ENCODE measurements around the gene DCHS2. TPM values are rescaled to one million over a fixed set of nuclear protein-coding genes. Genes with fewer than 3 reads are reported as not detected.

DCHS2 gene
- polyA plus RNA-seq, 4 donors, result 0.10 to 0.34 TPM; not detected in 2

- WGBS, 3 donors, result 60 to 82% (median 77%) methylated on average over 4 of the region's 4 CpGs
- Histone ChIP-seq H3K27me3 (ENCODE audit: control insufficient read depth in 3 of 3, insufficient read depth in 3 of 3, low read length in 3 of 3) (peaks cover 0 to 4% (median 0%) of the 10 kb centered on the region in 3 donors), H3K36me3 (ENCODE audit: control insufficient read depth in 3 of 3, insufficient read depth in 2 of 3, low read depth in 1 of 3, low read length in 3 of 3) (no peaks in the 10 kb centered on the region), H3K9me3 (ENCODE audit: control insufficient read depth in 2 of 2, insufficient read depth in 1 of 2, low read depth in 1 of 2, low read length in 1 of 2) (no peaks in the 10 kb centered on the region), H3K4me3 (ENCODE audit: low read depth in 1 of 3, low read length in 3 of 3) (no peak overlapping the region), H3K4me1 (ENCODE audit: control insufficient read depth in 3 of 3, insufficient read depth in 2 of 3, low read depth in 1 of 3, low read length in 2 of 3) (no peaks in the 10 kb centered on the region), H3K27ac (ENCODE audit: low read depth in 1 of 3, low read length in 2 of 3) (no peak overlapping the region)
- FAIRE-seq (no peak), DNase-seq (no peak)
These were observed 27.6 kb upstream of the DCHS2 start for GRCh38 chr4:154519214-154519613.

- H3K4me3 ChIP-seq (ENCODE audit: low read depth in 1 of 3, low read length in 3 of 3), result no peak overlapping the region
- DNase-seq, result no peak
- H3K4me1 ChIP-seq (ENCODE audit: control insufficient read depth in 3 of 3, insufficient read depth in 2 of 3, low read depth in 1 of 3, low read length in 2 of 3), result no peaks in the 10 kb centered on the region
- FAIRE-seq, result no peak
- no peaks in the 10 kb centered on the region for H3K9me3 ChIP-seq (ENCODE audit: control insufficient read depth in 2 of 2, insufficient read depth in 1 of 2, low read depth in 1 of 2, low read length in 1 of 2)
- WGBS, 3 donors, result 69 to 81% (median 72%) methylated on average over 4 of the region's 4 CpGs
- no peaks in the 10 kb centered on the region for H3K36me3 ChIP-seq (ENCODE audit: control insufficient read depth in 3 of 3, insufficient read depth in 2 of 3, low read depth in 1 of 3, low read length in 3 of 3)
- H3K27ac ChIP-seq (ENCODE audit: low read depth in 1 of 3, low read length in 2 of 3), result no peak overlapping the region
- peaks cover 0 to 10% (median 7%) of the 10 kb centered on the region in 3 donors for H3K27me3 ChIP-seq (ENCODE audit: control insufficient read depth in 3 of 3, insufficient read depth in 3 of 3, low read length in 3 of 3)
These were observed 26.0 kb upstream of the DCHS2 start for GRCh38 chr4:154517591-154517990.

- no peaks in the 10 kb centered on the region for H3K9me3 ChIP-seq (ENCODE audit: control insufficient read depth in 2 of 2, insufficient read depth in 1 of 2, low read depth in 1 of 2, low read length in 1 of 2)
- no peak overlapping the region for H3K27ac ChIP-seq (ENCODE audit: low read depth in 1 of 3, low read length in 2 of 3)
- FAIRE-seq, result no peak
- WGBS, 3 donors, result 3 to 11% (median 10%) methylated on average over 1 of the region's 1 CpG
- H3K36me3 ChIP-seq (ENCODE audit: control insufficient read depth in 3 of 3, insufficient read depth in 2 of 3, low read depth in 1 of 3, low read length in 3 of 3), result no peaks in the 10 kb centered on the region
- no peak overlapping the region for H3K4me3 ChIP-seq (ENCODE audit: low read depth in 1 of 3, low read length in 3 of 3)
- no peaks in the 10 kb centered on the region for H3K4me1 ChIP-seq (ENCODE audit: control insufficient read depth in 3 of 3, insufficient read depth in 2 of 3, low read depth in 1 of 3, low read length in 2 of 3)
- peaks cover 0 to 10% (median 7%) of the 10 kb centered on the region in 3 donors for H3K27me3 ChIP-seq (ENCODE audit: control insufficient read depth in 3 of 3, insufficient read depth in 3 of 3, low read length in 3 of 3)
- DNase-seq, result no peak
These were observed 24.9 kb upstream of the DCHS2 start for GRCh38 chr4:154516318-154517029.

- H3K27ac ChIP-seq (ENCODE audit: low read depth in 1 of 3, low read length in 2 of 3), result no peak overlapping the region
- H3K27me3 ChIP-seq (ENCODE audit: control insufficient read depth in 3 of 3, insufficient read depth in 3 of 3, low read length in 3 of 3), result peaks cover 0 to 13% (median 8%) of the 10 kb centered on the region in 3 donors
- DNase-seq, result no peak
- 64 to 68% (median 65%) methylated on average over 4 of the region's 4 CpGs for WGBS, 3 donors
- no peaks in the 10 kb centered on the region for H3K9me3 ChIP-seq (ENCODE audit: control insufficient read depth in 2 of 2, insufficient read depth in 1 of 2, low read depth in 1 of 2, low read length in 1 of 2)
- no peak overlapping the region for H3K4me3 ChIP-seq (ENCODE audit: low read depth in 1 of 3, low read length in 3 of 3)
- no peaks in the 10 kb centered on the region for H3K4me1 ChIP-seq (ENCODE audit: control insufficient read depth in 3 of 3, insufficient read depth in 2 of 3, low read depth in 1 of 3, low read length in 2 of 3)
- FAIRE-seq, result no peak
- H3K36me3 ChIP-seq (ENCODE audit: control insufficient read depth in 3 of 3, insufficient read depth in 2 of 3, low read depth in 1 of 3, low read length in 3 of 3), result no peaks in the 10 kb centered on the region
These were observed 20.4 kb upstream of the DCHS2 start for GRCh38 chr4:154511981-154512380.

GRCh38 chr4:154511548-154511947 lies 19.9 kb upstream of the DCHS2 start:
- no peak for DNase-seq
- no peak for FAIRE-seq
- no peaks in the 10 kb centered on the region for H3K36me3 ChIP-seq (ENCODE audit: control insufficient read depth in 3 of 3, insufficient read depth in 2 of 3, low read depth in 1 of 3, low read length in 3 of 3)
- H3K4me3 ChIP-seq (ENCODE audit: low read depth in 1 of 3, low read length in 3 of 3), result no peak overlapping the region
- H3K27me3 ChIP-seq (ENCODE audit: control insufficient read depth in 3 of 3, insufficient read depth in 3 of 3, low read length in 3 of 3), result peaks cover 0 to 13% (median 8%) of the 10 kb centered on the region in 3 donors
- H3K4me1 ChIP-seq (ENCODE audit: control insufficient read depth in 3 of 3, insufficient read depth in 2 of 3, low read depth in 1 of 3, low read length in 2 of 3), result no peaks in the 10 kb centered on the region
- no peak overlapping the region for H3K27ac ChIP-seq (ENCODE audit: low read depth in 1 of 3, low read length in 2 of 3)
- WGBS, 3 donors, result 41 to 89% (median 77%) methylated on average over 2 of the region's 2 CpGs
- H3K9me3 ChIP-seq (ENCODE audit: control insufficient read depth in 2 of 2, insufficient read depth in 1 of 2, low read depth in 1 of 2, low read length in 1 of 2), result no peaks in the 10 kb centered on the region

GRCh38 chr4:154507156-154507555 lies 15.6 kb upstream of the DCHS2 start:
- Histone ChIP-seq H3K4me3 (ENCODE audit: low read depth in 1 of 3, low read length in 3 of 3) (no peak overlapping the region), H3K27ac (ENCODE audit: low read depth in 1 of 3, low read length in 2 of 3) (no peak overlapping the region), H3K9me3 (ENCODE audit: control insufficient read depth in 2 of 2, insufficient read depth in 1 of 2, low read depth in 1 of 2, low read length in 1 of 2) (no peaks in the 10 kb centered on the region), H3K36me3 (ENCODE audit: control insufficient read depth in 3 of 3, insufficient read depth in 2 of 3, low read depth in 1 of 3, low read length in 3 of 3) (no peaks in the 10 kb centered on the region), H3K27me3 (ENCODE audit: control insufficient read depth in 3 of 3, insufficient read depth in 3 of 3, low read length in 3 of 3) (peaks cover 2 to 8% (median 6%) of the 10 kb centered on the region in 3 donors), H3K4me1 (ENCODE audit: control insufficient read depth in 3 of 3, insufficient read depth in 2 of 3, low read depth in 1 of 3, low read length in 2 of 3) (no peaks in the 10 kb centered on the region)
- DNase-seq, result no peak
- FAIRE-seq, result no peak
- WGBS, 3 donors, result 79 to 92% (median 89%) methylated on average over 3 of the region's 3 CpGs

GRCh38 chr4:154506253-154506652 lies 14.7 kb upstream of the DCHS2 start:
- no peaks in the 10 kb centered on the region for H3K9me3 ChIP-seq (ENCODE audit: control insufficient read depth in 2 of 2, insufficient read depth in 1 of 2, low read depth in 1 of 2, low read length in 1 of 2)
- no peak overlapping the region for H3K4me3 ChIP-seq (ENCODE audit: low read depth in 1 of 3, low read length in 3 of 3)
- FAIRE-seq (no peak), DNase-seq (peak; percentile 16 to 40)
- no peaks in the 10 kb centered on the region for H3K36me3 ChIP-seq (ENCODE audit: control insufficient read depth in 3 of 3, insufficient read depth in 2 of 3, low read depth in 1 of 3, low read length in 3 of 3)
- WGBS, 3 donors, result 10 to 17% (median 14%) methylated on average over 2 of the region's 2 CpGs
- no peak overlapping the region for H3K27ac ChIP-seq (ENCODE audit: low read depth in 1 of 3, low read length in 2 of 3)
- peaks cover 2 to 11% (median 6%) of the 10 kb centered on the region in 3 donors for H3K27me3 ChIP-seq (ENCODE audit: control insufficient read depth in 3 of 3, insufficient read depth in 3 of 3, low read length in 3 of 3)
- no peaks in the 10 kb centered on the region for H3K4me1 ChIP-seq (ENCODE audit: control insufficient read depth in 3 of 3, insufficient read depth in 2 of 3, low read depth in 1 of 3, low read length in 2 of 3)

- FAIRE-seq (no peak), DNase-seq (peak in 1 of 2 donors; percentile 2)
- peaks cover 2 to 14% (median 5%) of the 10 kb centered on the region in 3 donors for H3K27me3 ChIP-seq (ENCODE audit: control insufficient read depth in 3 of 3, insufficient read depth in 3 of 3, low read length in 3 of 3)
- H3K27ac ChIP-seq (ENCODE audit: low read depth in 1 of 3, low read length in 2 of 3), result no peak overlapping the region
- no peaks in the 10 kb centered on the region for H3K9me3 ChIP-seq (ENCODE audit: control insufficient read depth in 2 of 2, insufficient read depth in 1 of 2, low read depth in 1 of 2, low read length in 1 of 2)
- no peaks in the 10 kb centered on the region for H3K4me1 ChIP-seq (ENCODE audit: control insufficient read depth in 3 of 3, insufficient read depth in 2 of 3, low read depth in 1 of 3, low read length in 2 of 3)
- no peaks in the 10 kb centered on the region for H3K36me3 ChIP-seq (ENCODE audit: control insufficient read depth in 3 of 3, insufficient read depth in 2 of 3, low read depth in 1 of 3, low read length in 3 of 3)
- no peak overlapping the region for H3K4me3 ChIP-seq (ENCODE audit: low read depth in 1 of 3, low read length in 3 of 3)
- 7 to 20% (median 8%) methylated on average over 1 of the region's 1 CpG for WGBS, 3 donors
These were observed 12.0 kb upstream of the DCHS2 start for GRCh38 chr4:154503598-154503997.

GRCh38 chr4:154502111-154502510 lies 10.5 kb upstream of the DCHS2 start:
- H3K4me3 ChIP-seq (ENCODE audit: low read depth in 1 of 3, low read length in 3 of 3), result no peak overlapping the region
- H3K27me3 ChIP-seq (ENCODE audit: control insufficient read depth in 3 of 3, insufficient read depth in 3 of 3, low read length in 3 of 3), result peaks cover 2 to 19% (median 4%) of the 10 kb centered on the region in 3 donors
- no peak for FAIRE-seq
- 69 to 77% (median 74%) methylated on average over 6 of the region's 6 CpGs for WGBS, 3 donors
- no peak for DNase-seq
- H3K9me3 ChIP-seq (ENCODE audit: control insufficient read depth in 2 of 2, insufficient read depth in 1 of 2, low read depth in 1 of 2, low read length in 1 of 2), result no peaks in the 10 kb centered on the region
- no peaks in the 10 kb centered on the region for H3K36me3 ChIP-seq (ENCODE audit: control insufficient read depth in 3 of 3, insufficient read depth in 2 of 3, low read depth in 1 of 3, low read length in 3 of 3)
- H3K4me1 ChIP-seq (ENCODE audit: control insufficient read depth in 3 of 3, insufficient read depth in 2 of 3, low read depth in 1 of 3, low read length in 2 of 3), result no peaks in the 10 kb centered on the region
- no peak overlapping the region for H3K27ac ChIP-seq (ENCODE audit: low read depth in 1 of 3, low read length in 2 of 3)
